H9 (cell line): ENCODE data around the gene SARNP. TPM values are rescaled to one million over a fixed set of nuclear protein-coding genes. Genes with fewer than 3 reads are reported as not detected.

Source experiments
- DNase-seq: peaks from one replicate; pipeline ENCODE4 v3.0.0-alpha.2; 2017
- H2AFZ ChIP-seq: one replicate; pipeline ENCODE4 v1.6.1; 2013; ENCODE audit warnings: mild to moderate bottlenecking, low read length, control low read depth, moderate library complexity
- H2AK5ac ChIP-seq: 2 replicates; pipeline ENCODE4 v1.6.1; 2013; ENCODE audit warnings: low read length, control low read depth, mixed read lengths; ENCODE audit not compliant: insufficient read length
- H2BK120ac ChIP-seq: one replicate; pipeline ENCODE4 v1.6.1; 2013; ENCODE audit warnings: low read depth, mild to moderate bottlenecking, low read length, control low read depth, inconsistent platforms; ENCODE audit not compliant: poor library complexity, severe bottlenecking
- H2BK12ac ChIP-seq: 2 replicates; pipeline ENCODE4 v1.6.1; 2013; ENCODE audit warnings: low read length, control low read depth, mixed read lengths, low read depth; ENCODE audit not compliant: insufficient read length
- H2BK15ac ChIP-seq: 2 replicates; pipeline ENCODE4 v1.6.1; 2013; ENCODE audit warnings: low read depth, low read length, control low read depth
- H2BK20ac ChIP-seq: one replicate; pipeline ENCODE4 v1.6.1; 2013; ENCODE audit warnings: low read depth, mild to moderate bottlenecking, low read length, control low read depth, inconsistent platforms; ENCODE audit not compliant: poor library complexity, severe bottlenecking
- H2BK5ac ChIP-seq: 2 replicates; pipeline ENCODE4 v1.6.1; 2013; ENCODE audit warnings: low read length, control low read depth, mixed read lengths; ENCODE audit not compliant: insufficient read length
- H3K14ac ChIP-seq: 2 replicates; pipeline ENCODE4 v1.6.1; 2013; ENCODE audit warnings: low read length, control low read depth; ENCODE audit not compliant: insufficient read depth
- H3K18ac ChIP-seq: 2 replicates; pipeline ENCODE4 v1.6.1; 2013; ENCODE audit warnings: low read depth, mild to moderate bottlenecking, mixed read lengths, low read length, control low read depth; ENCODE audit not compliant: insufficient read length
- H3K23ac ChIP-seq: 2 replicates; pipeline ENCODE4 v1.6.1; 2013; ENCODE audit warnings: low read length, control low read depth, mixed read lengths, low read depth; ENCODE audit not compliant: insufficient read length
- H3K23me2 ChIP-seq: 2 replicates; pipeline ENCODE4 v1.6.1; 2013; ENCODE audit warnings: low read depth, mild to moderate bottlenecking, mixed read lengths, low read length, control low read depth; ENCODE audit not compliant: insufficient read length, poor library complexity, severe bottlenecking
- H3K27ac ChIP-seq: 2 replicates; pipeline ENCODE4 v1.5.1; 2013; ENCODE audit warnings: low read length, control low read depth, mixed read lengths, low read depth; ENCODE audit not compliant: insufficient read length
- H3K27me3 ChIP-seq: 2 replicates; pipeline ENCODE4 v1.6.1; 2013; ENCODE audit warnings: low read length, control low read depth, inconsistent platforms; ENCODE audit not compliant: insufficient read depth
- H3K4ac ChIP-seq: 2 replicates; pipeline ENCODE4 v1.6.1; 2013; ENCODE audit warnings: low read depth, mild to moderate bottlenecking, control low read depth, inconsistent platforms, low read length, moderate library complexity
- H3K4me1 ChIP-seq: 2 replicates; pipeline ENCODE4 v1.6.1; 2013; ENCODE audit warnings: low read length, control low read depth, inconsistent platforms; ENCODE audit not compliant: insufficient read depth
- H3K4me2 ChIP-seq: 2 replicates; pipeline ENCODE4 v1.6.1; 2013; ENCODE audit warnings: low read length, control low read depth, mixed read lengths; ENCODE audit not compliant: insufficient read length, insufficient read depth
- H3K56ac ChIP-seq: 2 replicates; pipeline ENCODE4 v1.6.1; 2013; ENCODE audit warnings: low read depth, mild to moderate bottlenecking, mixed read lengths, low read length, control low read depth; ENCODE audit not compliant: insufficient read length
- H3K79me1 ChIP-seq: 2 replicates; pipeline ENCODE4 v1.6.1; 2013; ENCODE audit warnings: low read depth, mild to moderate bottlenecking, moderate library complexity, low read length, control low read depth, inconsistent platforms; ENCODE audit not compliant: insufficient read depth, poor library complexity, severe bottlenecking
- H3K79me2 ChIP-seq: 2 replicates; pipeline ENCODE4 v1.6.1; 2013; ENCODE audit warnings: low read length, control low read depth, inconsistent platforms; ENCODE audit not compliant: insufficient read depth
- H3K9ac ChIP-seq: 2 replicates; pipeline ENCODE4 v1.6.1; 2013; ENCODE audit warnings: low read length, control low read depth, mixed read lengths; ENCODE audit not compliant: insufficient read length; ENCODE audit errors: extremely low read depth
- H3K9me3 ChIP-seq: one replicate; pipeline ENCODE4 v1.6.1; 2013; ENCODE audit warnings: low read depth, low read length, inconsistent platforms; ENCODE audit not compliant: control insufficient read depth
- H3T11ph ChIP-seq: one replicate; pipeline ENCODE4 v1.6.1; 2013; ENCODE audit warnings: mild to moderate bottlenecking, low read length, control low read depth, inconsistent platforms
- H4K20me1 ChIP-seq: one replicate; pipeline ENCODE4 v1.6.1; 2013; ENCODE audit not compliant: control insufficient read depth, insufficient read length, insufficient read depth
- H4K5ac ChIP-seq: 2 replicates; pipeline ENCODE4 v1.6.1; 2013; ENCODE audit warnings: low read depth, mild to moderate bottlenecking, mixed read lengths, low read length, control low read depth; ENCODE audit not compliant: insufficient read length
- H4K8ac ChIP-seq: replicated peaks from 2 replicates; pipeline ENCODE4 v1.6.1; 2013; ENCODE audit warnings: low read length, control low read depth, mixed read lengths, low read depth; ENCODE audit not compliant: insufficient read length
- H4K91ac ChIP-seq: 2 replicates; pipeline ENCODE4 v1.6.1; 2013; ENCODE audit warnings: low read depth, mild to moderate bottlenecking, moderate library complexity, mixed read lengths, low read length, control low read depth; ENCODE audit not compliant: insufficient read length
- H3K27ac Mint-ChIP-seq, 3 experiments: 2 replicates in 2 of 3; 3 replicates in 1 of 3; pipeline ENCODE4 v1.8.0; 2020 to 2021; ENCODE audit warnings: mixed read lengths in 3 of 3, mild to moderate bottlenecking in 1 of 3, moderate library complexity in 1 of 3
- H3K27me3 Mint-ChIP-seq: 2 replicates; pipeline ENCODE4 v1.8.0; 2021; ENCODE audit warnings: low read depth, mild to moderate bottlenecking, moderate library complexity, mixed read lengths
- H3K36me3 Mint-ChIP-seq, 3 experiments: 2 replicates in 2 of 3; 3 replicates in 1 of 3; pipeline ENCODE4 v1.8.0; 2020 to 2021; ENCODE audit warnings: low read depth in 3 of 3, mixed read lengths in 3 of 3; ENCODE audit not compliant: insufficient read depth in 1 of 3
- H3K4me1 Mint-ChIP-seq, 2 experiments: 2 replicates each; pipeline ENCODE4 v1.8.0; 2020; ENCODE audit warnings: mixed read lengths in 2 of 2
- H3K4me3 Mint-ChIP-seq, 2 experiments: 2 replicates in 1 of 2; 3 replicates in 1 of 2; pipeline ENCODE4 v1.8.0; 2020 to 2021; ENCODE audit warnings: mild to moderate bottlenecking in 2 of 2, mixed read lengths in 2 of 2, moderate library complexity in 1 of 2
- H3K9me3 Mint-ChIP-seq, 2 experiments: 2 replicates in 1 of 2; 3 replicates in 1 of 2; pipeline ENCODE4 v1.8.0; 2020; ENCODE audit warnings: mild to moderate bottlenecking in 2 of 2, mixed read lengths in 2 of 2, moderate library complexity in 1 of 2
- WGBS: extraction: QIAGEN DNeasy Blood & Tissue Kit; methylation state at CpG from one replicate; pipeline ENCODE4 v1.1.7; 2013; ENCODE audit warnings: missing lambda C conversion rate, low lambda C conversion rate, mixed read lengths; ENCODE audit not compliant: insufficient read length; ENCODE audit errors: extremely low coverage; 5-methylcytosine and 5-hydroxymethylcytosine counted together
- total RNA-seq: library from RNA; stranded (reverse); gene quantifications from 2 replicates; pipeline ENCODE4 v1.2.1, GENCODE V29; 2021
- TF ChIP-seq, protein P1 (sequence below): fragments of 200-600 bp; sonication (generic); conservative IDR thresholded peaks from 3 replicates; pipeline ENCODE4 v1.8.0; 2021; ENCODE audit warnings: antibody characterized with exemption, mild to moderate bottlenecking

SARNP gene
- total RNA-seq, 1 experiment from 2014 or later, result 127 TPM

- Histone ChIP-seq H3K9me3 (no peaks in the 10 kb centered on the region), H2BK12ac (no peak overlapping the region), H4K8ac (no peak overlapping the region), H3K9ac (no peak overlapping the region), H3K18ac (no peak overlapping the region), H4K5ac (no peak overlapping the region), H3K27me3 (no peaks in the 10 kb centered on the region), H4K20me1 (no peaks in the 10 kb centered on the region), H2BK15ac (no peak overlapping the region), H3K79me2 (no peaks in the 10 kb centered on the region), H3K27ac (no peak overlapping the region), H3K4ac (no peak overlapping the region), H3K23ac (no peak overlapping the region), H4K91ac (no peak overlapping the region), H3K14ac (no peak overlapping the region), H3K56ac (no peak overlapping the region), H2AK5ac (no peak overlapping the region), H3T11ph (no peak overlapping the region), H3K79me1 (no peaks in the 10 kb centered on the region), H2BK20ac (no peak overlapping the region), H3K4me1 (no peaks in the 10 kb centered on the region), H3K23me2 (peaks cover 9% of the 10 kb centered on the region), H2BK120ac (no peak overlapping the region), H3K4me2 (no peak overlapping the region), H2AFZ (no peak overlapping the region), H2BK5ac (no peak overlapping the region)
- no peaks in the 10 kb centered on the region; a peak in 2 of 5 replicates for H3K9me3 Mint-ChIP-seq
- no peak for DNase-seq
- TF ChIP-seq, protein P1, sequence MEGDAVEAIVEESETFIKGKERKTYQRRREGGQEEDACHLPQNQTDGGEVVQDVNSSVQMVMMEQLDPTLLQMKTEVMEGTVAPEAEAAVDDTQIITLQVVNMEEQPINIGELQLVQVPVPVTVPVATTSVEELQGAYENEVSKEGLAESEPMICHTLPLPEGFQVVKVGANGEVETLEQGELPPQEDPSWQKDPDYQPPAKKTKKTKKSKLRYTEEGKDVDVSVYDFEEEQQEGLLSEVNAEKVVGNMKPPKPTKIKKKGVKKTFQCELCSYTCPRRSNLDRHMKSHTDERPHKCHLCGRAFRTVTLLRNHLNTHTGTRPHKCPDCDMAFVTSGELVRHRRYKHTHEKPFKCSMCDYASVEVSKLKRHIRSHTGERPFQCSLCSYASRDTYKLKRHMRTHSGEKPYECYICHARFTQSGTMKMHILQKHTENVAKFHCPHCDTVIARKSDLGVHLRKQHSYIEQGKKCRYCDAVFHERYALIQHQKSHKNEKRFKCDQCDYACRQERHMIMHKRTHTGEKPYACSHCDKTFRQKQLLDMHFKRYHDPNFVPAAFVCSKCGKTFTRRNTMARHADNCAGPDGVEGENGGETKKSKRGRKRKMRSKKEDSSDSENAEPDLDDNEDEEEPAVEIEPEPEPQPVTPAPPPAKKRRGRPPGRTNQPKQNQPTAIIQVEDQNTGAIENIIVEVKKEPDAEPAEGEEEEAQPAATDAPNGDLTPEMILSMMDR, result no peak
- H3K36me3 Mint-ChIP-seq, result peaks cover 1 to 9% (median 7%) of the 10 kb centered on the region in 3 experiments; a peak in 5 of 7 replicates
- peak overlapping the region in 1 of 2 experiments; percentile 28; a peak in 1 of 5 replicates for H3K4me3 Mint-ChIP-seq
- H3K27me3 Mint-ChIP-seq, result no peaks in the 10 kb centered on the region; the same call in 1 of the 2 replicates
- no CpG with 5 or more reads among the region's 10 CpGs for WGBS
- peaks cover 24 to 33% of the 10 kb centered on the region in 2 experiments for H3K4me1 Mint-ChIP-seq
- peak overlapping the region in 2 of 3 experiments; percentile 46 to 94; a peak in 3 of 7 replicates for H3K27ac Mint-ChIP-seq
Measured at GRCh38 chr12:55833056-55833455, 15.5 kb upstream of the SARNP start.
